ENCODE measurements around the gene POU3F3.

POU3F3 gene

DNA sequence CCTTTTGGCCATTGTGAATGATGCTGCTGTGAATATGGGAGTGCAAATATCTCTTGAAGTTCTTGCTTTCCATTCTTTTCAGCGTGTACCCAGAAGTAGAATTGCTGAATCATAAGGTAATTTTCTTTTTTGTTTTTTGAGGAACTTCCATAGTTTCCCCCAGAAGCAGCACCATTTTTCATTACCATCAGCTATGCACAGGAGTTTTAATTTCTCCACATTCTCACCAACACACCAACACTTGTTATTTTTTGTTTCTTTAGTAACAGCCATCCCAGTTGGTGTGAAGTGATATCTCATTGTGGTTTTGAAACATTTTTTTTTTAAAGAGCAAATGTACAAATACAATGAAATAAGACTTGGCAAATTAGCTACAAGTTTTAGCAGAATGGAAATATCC is 21.3 kb downstream of the POU3F3 start:
- no peak for DNase-seq (ENCODE audit: low read depth)

DNA sequence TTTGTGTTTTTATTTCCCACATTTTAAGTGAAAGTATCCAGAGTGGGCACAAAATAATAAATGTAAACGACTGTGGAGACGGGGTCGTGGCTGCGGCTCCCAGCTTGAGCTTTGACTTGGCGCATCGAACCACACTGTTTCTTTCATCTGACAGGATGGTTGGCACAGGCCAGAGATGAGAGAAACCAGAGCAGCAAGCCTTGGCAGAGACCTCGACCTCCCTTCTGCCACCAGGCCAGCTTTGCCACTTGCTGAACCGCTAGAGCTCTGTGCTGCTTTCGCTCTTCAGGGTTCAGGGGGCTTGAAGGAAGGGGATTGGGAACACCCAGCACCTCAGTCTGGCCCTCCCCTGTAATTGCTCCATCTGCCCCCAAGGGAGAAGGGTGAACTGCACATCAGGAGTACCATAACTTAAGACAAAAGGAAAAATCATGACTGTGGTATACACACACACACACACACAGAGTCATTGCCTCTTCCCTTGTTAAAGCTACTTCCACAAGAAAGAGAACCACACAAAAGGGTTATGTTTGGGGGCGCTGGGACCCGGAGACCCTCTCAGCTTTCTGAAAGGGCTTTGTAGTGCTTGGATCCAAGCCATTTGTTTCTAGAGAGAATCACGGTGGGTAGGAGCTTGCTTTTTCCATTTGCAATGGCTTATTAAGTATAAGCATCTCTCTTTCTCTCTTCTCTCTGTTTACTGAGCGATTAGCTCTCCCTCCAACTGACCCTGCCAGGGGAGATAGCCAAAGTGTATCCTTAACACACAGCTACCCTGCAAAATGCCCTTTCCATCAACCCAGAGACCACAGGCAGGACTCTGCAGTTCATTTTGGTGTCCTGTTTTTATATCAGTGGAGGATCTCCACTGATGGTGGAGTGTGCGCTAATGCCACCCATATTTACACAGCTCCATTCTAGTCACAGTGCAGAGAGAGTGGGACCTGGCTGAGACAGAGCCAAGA is 23.0 kb downstream of the POU3F3 start:
- DNase-seq (ENCODE audit: low read depth), result no peak

DNA sequence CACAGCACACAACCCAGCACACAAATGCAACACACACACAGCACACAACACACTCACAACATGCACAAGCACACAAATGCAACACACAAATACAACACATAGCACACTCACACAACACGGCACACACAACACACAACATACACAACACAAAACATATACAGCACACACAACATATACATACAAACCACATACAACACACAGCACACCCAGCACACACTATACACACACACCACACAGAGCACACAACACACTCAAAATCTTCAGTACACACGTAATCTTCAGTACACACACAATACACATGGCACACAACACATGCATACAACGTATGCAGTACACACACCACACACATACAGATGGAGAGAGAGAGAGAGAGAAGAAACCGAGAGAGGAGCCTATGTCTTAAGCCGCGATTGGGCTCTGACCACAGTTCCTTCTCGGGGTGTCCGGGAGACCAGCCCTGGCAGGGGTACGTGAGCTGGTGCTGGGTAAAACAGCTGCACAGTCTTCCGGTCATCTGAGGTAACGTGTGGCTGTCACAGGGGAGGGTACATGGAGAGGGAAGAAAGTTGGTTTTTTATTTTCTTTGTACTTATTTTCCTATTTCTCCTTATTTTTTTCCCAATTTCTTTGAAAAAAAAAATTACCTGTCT is 25.1 kb downstream of the POU3F3 start:
- DNase-seq (ENCODE audit: low read depth), result no peak

DNA sequence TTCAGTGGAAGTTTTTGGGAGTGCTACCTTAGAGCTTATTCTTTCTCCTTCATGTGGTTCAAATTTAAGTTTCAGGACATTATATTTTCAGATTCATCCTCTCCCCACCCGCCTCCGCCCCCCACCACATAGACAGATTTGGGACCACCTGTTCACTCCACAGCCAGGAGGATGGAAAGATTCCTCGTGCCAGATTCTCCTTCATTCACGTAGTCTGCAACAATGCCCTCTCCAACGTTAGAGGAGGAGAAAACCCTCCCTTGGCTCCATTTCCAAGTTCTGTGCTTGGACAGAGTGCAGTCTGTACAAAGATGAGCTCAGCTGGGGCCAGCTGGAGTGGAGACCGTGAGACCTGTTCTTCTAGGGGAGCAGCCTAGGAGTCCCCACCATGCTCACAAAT is 26.2 kb downstream of the POU3F3 start:
- DNase-seq (ENCODE audit: low read depth), result no peak

DNA sequence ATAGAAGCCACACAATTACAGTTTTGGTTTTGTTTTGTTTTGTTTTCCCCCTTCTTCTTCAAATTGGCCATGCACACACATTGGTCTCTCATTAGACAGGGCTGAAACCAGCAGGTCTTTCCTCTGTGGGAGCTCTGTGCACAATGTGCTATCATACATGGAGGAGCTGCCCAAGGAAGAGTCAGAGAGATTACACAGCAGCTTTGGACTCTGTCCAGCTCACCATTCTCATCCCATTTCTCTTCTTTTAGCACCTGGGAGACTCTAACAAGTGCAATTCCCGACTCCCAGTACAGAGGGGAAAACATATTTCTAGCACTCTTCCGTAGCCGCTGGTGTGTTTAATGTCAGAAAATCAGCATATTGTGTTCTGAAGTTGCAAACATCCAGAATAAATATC is 29.4 kb downstream of the POU3F3 start:
- DNase-seq (ENCODE audit: low read depth), result no peak

DNA sequence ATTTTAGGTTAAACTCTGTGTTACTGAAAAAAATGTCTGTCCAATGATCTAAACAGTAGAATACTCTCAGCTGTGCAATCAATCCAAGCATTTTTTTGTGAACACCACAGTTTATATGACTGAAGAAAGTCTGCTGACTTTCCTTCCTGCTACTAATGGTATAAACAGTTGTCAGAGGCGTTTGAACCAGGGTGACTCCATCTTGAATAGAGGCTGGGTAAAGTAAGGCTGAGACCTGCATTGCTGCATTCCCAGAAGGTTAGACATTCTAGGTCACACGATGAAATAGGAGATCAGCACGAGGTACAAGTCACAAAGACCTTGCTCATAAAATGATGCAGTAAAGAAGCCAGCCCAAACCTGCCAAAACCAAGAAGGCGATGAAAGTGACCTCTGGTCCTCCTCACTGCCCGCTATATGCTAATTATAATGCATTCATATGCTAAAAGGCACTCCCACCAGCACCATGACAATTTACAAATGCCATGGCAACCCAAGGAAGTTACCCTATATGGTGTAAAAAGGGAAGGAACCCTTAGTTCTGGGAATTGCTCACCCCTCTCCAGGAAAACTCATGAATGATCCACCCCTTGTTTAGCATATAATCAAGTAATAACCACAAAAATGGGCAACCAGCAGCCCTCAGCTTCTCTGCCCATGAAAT is 31.3 kb downstream of the POU3F3 start:
- no peak for DNase-seq (ENCODE audit: low read depth)

DNA sequence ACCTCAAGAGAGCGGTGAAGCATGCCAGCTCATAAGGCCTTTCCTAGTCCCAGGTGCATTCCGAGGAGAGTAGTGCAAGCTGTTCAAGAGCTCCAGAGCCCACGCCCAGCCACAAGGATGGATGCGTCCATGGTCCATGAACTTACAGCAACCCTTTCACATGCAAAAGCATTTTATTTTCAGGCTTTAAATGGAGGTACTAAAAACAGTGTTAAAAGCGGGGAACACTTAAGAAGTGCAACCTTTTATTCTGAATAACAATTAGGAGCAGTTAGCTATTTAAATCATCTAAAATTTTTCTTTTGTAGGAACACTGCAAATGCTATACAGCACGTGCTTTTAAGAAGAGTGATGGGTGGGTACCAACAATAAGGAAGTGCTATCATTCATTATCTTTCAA is 33.8 kb downstream of the POU3F3 start:
- DNase-seq (ENCODE audit: low read depth), result no peak

DNA sequence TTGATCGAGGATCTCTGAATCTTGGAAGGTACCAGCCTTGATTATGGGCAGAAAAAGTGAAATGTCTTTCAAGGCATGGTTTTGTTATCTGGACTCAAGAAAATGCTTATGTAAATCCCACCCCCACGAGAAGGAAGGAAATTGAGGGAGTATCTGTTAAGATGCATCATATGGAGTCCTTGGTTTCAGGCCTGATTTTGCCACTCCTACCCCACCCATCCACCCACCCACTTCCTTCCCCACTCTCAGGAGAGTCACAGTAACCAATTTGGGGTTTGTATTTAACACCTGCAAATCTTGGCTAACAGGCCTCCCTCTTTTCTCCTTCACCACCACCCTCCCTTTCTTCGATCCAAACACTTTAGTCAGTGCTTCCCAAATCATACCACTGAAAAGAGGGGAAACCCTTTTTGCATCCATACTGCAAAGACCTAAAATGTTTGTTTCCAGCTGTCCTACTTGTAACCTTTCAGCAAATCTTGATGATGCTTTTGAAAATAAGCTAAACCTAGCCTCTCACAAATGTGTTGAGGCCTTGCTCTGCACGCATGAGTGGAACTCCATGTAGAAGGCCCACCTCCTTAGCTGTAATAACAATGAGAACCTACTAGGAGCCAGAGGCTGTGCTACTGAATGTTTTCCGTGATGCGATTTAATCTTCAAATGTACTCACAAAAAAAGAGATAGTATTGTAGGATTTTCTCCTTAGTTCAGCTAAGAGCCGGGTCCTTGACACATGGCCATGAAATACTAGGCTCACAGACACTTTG is 34.8 kb downstream of the POU3F3 start:
- no peak for DNase-seq (ENCODE audit: low read depth)

DNA sequence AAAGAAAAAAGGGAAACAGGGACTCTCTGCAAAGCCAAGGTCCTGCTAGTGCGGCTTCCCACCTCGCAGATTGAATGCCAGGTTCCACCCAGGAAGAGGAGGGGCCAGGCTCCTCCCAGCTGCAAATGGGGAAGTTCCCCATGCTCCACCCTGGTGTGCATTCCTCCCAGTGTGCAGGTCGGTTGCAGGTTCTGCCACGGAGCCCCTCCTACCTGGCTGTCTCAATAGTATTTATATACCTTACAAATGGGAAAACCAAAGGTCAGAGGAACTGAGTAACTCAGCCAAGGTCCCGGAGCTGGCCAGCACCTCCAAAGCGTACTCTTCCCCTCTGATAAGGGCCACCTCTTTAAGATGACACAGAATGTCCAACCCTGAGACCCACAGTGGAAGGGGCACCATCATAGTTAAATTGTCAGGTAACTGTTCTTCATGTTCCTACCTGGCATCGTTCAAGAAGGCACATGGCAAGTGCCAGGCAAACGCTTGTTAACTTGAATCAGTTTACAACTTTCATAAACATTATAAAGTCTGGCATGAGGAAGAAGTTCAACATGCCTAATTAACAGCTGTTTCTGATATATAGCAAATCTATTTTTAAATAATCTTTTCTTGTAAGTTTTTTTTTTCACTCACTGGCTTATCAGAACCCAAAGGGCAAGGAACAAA is 35.5 kb downstream of the POU3F3 start:
- no peak for DNase-seq (ENCODE audit: low read depth)

DNA sequence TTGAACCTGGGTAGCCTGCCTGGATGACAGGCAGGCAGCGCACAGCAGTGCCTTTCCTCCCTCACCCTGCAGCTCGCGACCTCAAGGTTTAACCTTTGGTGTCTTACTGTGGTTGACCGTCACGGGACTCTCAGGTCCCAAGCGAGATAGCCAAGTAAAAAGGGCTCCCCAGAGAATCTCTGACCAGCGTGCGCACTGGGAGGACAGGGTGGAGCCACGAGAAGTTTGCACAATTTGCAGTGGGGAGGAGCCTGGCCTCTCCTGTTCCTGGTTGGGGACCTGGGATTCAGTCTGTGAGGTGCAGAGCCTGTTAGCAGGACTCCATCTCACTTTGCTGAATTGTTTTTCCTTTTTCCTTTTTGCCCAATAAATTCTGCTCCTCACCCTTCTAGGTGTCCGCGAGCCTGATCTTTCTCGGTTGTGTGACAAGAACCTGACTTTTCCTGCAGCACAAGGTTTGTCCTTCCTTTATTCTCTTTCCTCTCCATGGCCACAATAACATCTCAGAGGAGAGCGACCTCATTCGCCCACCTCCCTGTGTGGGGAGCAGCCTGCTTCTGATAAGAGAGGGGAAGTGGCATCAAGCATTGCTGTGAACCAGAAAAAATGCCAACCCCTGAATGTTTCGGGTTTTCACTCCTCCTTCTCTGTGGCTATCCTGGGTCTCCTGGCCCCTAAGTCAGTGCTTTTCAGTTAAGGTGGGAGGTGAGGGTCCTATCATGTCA is 36.2 kb downstream of the POU3F3 start:
- no peak for DNase-seq (ENCODE audit: low read depth)

DNA sequence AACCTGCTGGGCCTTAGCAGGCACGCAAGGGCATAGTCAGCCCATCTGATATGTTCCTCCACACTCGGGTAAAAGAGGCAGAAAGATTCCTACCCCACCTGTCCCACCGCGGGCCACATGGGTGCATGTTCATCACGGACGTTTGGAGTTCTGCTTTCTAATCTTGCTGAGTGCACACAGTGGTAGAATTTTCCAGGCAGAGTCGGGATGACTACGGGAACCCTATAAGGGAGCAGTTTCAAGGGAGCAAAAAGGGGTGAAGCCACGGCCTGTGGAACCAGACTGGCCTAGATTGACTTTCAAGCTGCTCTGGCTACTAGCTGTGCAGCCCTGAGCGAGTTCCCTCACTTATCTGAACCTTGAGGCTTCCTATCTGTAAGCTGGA is 36.8 kb downstream of the POU3F3 start:
- DNase-seq (ENCODE audit: low read depth), result no peak

DNA sequence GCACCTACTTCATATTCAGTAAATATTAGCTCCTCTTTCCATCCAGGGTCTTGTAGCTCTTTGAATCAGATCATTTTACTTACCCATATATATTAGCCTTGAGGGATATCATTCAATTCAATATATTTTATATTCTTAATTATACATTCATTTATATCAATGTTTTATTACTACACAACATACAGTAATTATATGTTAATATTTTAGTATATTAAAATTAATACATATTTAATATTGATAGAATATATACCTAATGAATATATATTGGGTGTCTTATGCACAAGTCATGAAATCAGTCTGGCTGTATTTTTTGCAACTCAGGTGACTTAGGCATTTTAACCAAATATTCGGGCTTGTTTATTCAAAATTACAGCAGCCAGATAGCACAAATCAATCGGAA is 37.2 kb downstream of the POU3F3 start:
- no peak for DNase-seq (ENCODE audit: low read depth)

DNA sequence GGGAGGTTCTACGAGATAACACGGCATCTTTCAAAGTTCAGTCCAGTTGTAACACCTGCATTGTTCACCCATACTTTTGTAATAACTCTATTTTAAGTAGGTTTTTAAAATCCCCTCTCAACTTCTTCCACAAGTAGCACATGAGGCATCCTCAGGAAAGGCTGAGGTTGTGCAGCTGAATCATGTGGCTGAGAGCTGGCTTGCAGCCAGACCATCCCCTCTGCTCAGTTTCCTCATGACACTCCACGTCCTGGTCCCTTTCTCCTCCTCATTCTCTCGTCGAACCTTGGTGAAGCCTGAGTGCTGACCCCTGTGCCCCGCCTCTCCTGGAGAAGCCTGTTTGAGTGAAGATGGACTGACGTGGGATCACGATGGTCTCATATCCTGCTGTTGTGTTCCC is 42.5 kb downstream of the POU3F3 start:
- DNase-seq (ENCODE audit: low read depth), result no peak

DNA sequence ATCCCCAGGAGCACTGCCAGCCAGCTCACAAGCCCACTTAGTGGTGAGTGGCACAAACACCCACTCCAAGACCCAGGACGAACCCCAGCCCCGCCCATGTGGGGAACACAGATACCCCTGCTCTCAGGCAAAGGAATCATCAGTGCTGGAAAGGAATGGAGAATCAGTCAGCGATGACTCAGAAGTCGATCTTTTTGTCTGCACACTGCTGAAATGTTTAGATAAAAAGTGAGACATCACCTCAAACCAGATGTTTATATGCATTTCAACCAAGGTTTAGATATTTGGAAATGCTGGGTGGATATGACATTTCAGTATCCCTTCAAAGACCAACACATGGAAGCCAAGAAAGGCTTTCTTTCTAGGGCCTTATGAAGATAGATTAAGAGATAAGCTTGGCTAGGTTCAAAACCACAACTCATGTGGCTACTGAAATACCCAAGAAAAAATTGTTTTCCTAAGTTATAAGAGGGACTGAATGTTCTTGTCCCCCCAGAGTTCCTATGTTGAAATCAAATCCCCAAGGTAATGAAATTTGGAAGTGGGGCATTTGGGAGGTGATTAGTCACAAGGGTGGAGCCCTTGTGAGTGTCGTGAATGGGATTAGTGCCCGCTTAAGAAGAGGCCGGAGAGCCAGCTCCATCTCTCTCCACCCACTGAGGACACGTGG is 43.7 kb downstream of the POU3F3 start:
- no peak for DNase-seq (ENCODE audit: low read depth)

DNA sequence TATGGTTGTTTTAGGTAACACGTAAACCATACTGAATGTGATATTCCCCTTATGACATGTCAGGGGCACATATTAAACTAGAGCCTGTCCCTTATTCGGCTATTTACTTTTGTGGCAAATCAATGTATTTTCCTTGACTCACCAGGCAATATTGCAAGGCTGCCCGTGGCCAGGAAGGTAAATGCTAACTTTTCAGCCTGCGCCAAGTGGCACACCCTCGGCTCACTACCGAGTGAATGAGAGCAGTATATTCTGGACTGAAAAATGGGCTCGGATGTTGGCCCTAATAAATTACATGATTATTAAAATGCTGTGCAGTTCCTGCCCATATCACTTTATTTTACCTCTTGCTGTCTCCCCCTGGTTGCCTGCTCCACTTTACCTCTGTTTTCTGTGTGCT is 46.7 kb downstream of the POU3F3 start:
- DNase-seq (ENCODE audit: low read depth), result no peak

DNA sequence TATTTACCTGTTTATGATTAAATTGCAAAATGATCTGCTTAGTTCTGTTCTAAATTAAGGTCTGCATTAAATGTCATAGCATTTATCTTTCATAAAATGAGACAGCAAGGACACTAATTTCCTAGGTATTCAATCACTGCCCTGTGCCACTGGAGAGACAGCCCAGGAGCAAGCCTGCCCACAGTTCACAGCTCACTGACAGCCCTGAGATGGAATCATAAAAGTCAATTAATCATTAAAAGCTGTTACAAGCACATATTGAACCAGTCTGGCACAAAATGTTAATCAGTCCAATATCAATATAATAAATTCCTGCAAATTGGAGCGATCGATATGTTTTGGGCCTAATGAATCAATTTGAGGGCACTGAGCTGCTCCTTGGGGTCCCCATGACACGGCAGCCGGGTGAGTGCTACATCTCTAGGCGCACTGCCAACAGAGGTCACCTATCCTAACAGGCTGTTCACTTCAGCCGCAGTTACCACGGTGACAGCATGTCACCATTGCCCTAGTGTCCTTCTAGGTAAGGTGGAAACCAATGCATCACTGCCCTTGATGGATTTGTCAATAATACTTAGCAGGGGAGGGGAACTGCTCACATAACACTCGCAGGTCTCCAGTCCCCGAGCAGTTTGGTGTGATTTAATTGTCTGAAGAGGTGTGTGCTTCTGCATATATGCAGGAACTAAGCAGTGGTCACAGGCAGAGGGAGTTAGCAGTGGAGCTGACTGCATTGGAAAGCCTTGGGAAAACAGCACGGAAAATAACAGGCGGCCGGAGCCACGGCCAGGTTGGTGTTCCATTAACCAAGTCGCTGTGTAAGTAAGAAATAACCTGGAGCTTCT is 47.3 kb downstream of the POU3F3 start:
- no peak for DNase-seq (ENCODE audit: low read depth)

DNA sequence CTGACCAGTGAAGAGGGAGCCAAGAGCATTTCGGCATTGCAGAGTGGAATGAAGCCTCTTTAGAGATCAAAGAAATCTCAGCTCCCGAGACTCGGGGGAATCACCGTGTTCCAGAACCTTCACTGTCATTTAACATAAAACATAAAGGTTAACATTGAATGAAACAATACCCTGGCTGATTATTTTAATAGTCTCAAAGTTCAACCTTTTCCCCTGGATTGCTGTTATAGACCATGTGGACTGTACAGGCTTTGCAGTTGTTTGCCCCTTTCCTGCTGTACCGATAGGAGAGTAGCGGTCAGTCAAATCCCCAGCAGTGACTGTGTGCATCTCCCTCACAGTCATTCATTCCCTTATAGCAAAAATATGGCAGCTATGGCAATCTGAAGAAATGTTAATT is 48.4 kb downstream of the POU3F3 start:
- no peak for DNase-seq (ENCODE audit: low read depth)
